HCT116 (cell line): Measurements from ENCODE around the gene RASSF9. TPM values are rescaled to one million over a fixed set of nuclear protein-coding genes. Genes with fewer than 3 reads are reported as not detected.

Experiments
- ATAC-seq: fragments of 200-7000 bp; cut with Tn5 transposase; 2 replicates; pipeline ENCODE4 v1.9.1; 2020; ENCODE audit warnings: mild to moderate bottlenecking, moderate library complexity
- BruUV-seq: library from RNA; stranded (reverse); fragments of 400-500 nt; replicated peaks from 2 replicates; lab custom pipeline; 2021; lab: Mats Ljungman, UMichigan
- CTCF ChIA-PET: fragments of 300-600 bp; sonication (Branson Sonifier 250); formaldehyde crosslinking; loops from one replicate; lab custom pipeline; 2021; ENCODE audit warnings: antibody characterized with exemption; lab: Charles Lee
- POLR2A ChIA-PET: fragments of 300-600, 350-600 bp; sonication (Branson Sonifier 250); formaldehyde crosslinking; loops from one replicate; lab custom pipeline; 2021; ENCODE audit warnings: antibody characterized with exemption; lab: Charles Lee
- RAD21 ChIA-PET, 2 experiments: fragments of 300-600 bp; sonication (Branson Sonifier 250); formaldehyde crosslinking; loops; one replicate each; lab custom pipeline; 2023; ENCODE audit warnings: low total read pairs in 2 of 2; ENCODE audit not compliant: uncharacterized antibody in 2 of 2, unreplicated experiment in 2 of 2, low non-redundant PET in 1 of 2; lab: Charles Lee
- DNase-seq: peaks from one replicate; pipeline ENCODE4 v3.0.0-alpha.2; 2010; ENCODE audit warnings: low read depth, low spot score
- H2AFZ ChIP-seq: fragments of 200-600 bp; shearing (Covaris generic), sonication (generic); 2 replicates; pipeline ENCODE4 v1.6.1; 2017; ENCODE audit warnings: low read depth, mixed run types, mixed read lengths, antibody characterized with exemption, low read length; ENCODE audit not compliant: poor library complexity, severe bottlenecking
- H3K27ac ChIP-seq: 2 replicates; pipeline ENCODE4 v1.5.1; 2012; ENCODE audit warnings: low read depth, low read length
- H3K27me3 ChIP-seq: fragments of 200-600 bp; sonication (generic); 2 replicates; pipeline ENCODE4 v1.6.1; 2016; ENCODE audit warnings: mixed run types, low read length, mixed read lengths; ENCODE audit not compliant: insufficient read depth
- H3K36me3 ChIP-seq, 2 experiments: fragments of 200-500 bp in 1 of 2; fragments of 200-600 bp in 1 of 2; sonication (Bioruptor generic) in 1 of 2; sonication (generic) in 1 of 2; 2 replicates each; pipeline versions ENCODE4 v1.5.1 to v1.6.1; 2014 to 2016; ENCODE audit warnings: low read length in 2 of 2, inconsistent platforms in 1 of 2, mixed read lengths in 1 of 2, mixed run types in 1 of 2; ENCODE audit not compliant: insufficient read depth in 2 of 2, control insufficient read depth in 1 of 2
- H3K4me1 ChIP-seq, 2 experiments: fragments of 200-600 bp in 1 of 2; sonication (generic) in 1 of 2; 2 replicates each; pipeline versions ENCODE4 v1.5.1 to v1.6.1; 2012 to 2017; ENCODE audit warnings: low read length in 2 of 2, inconsistent platforms in 1 of 2, mild to moderate bottlenecking in 1 of 2, mixed read lengths in 1 of 2, mixed run types in 1 of 2, moderate library complexity in 1 of 2; ENCODE audit not compliant: insufficient read depth in 2 of 2, control insufficient read depth in 1 of 2
- H3K4me2 ChIP-seq: fragments of 200-600 bp; sonication (generic); 2 replicates; pipeline ENCODE4 v1.6.1; 2017; ENCODE audit warnings: mixed run types, low read length, mixed read lengths
- H3K4me3 ChIP-seq, 2 experiments: fragments of 200-600 bp in 1 of 2; sonication (generic) in 1 of 2; replicated peaks in 1 of 2; 2 replicates each; pipeline ENCODE4 v1.5.1; 2011 to 2016; ENCODE audit warnings: low read length in 2 of 2, control low read depth in 1 of 2, low read depth in 1 of 2, mild to moderate bottlenecking in 1 of 2, mixed read lengths in 1 of 2, mixed run types in 1 of 2
- H3K79me2 ChIP-seq: fragments of 200-600 bp; sonication (generic); 2 replicates; pipeline ENCODE4 v1.6.1; 2017; ENCODE audit warnings: mild to moderate bottlenecking, mixed run types, low read length, moderate library complexity, mixed read lengths; ENCODE audit not compliant: insufficient read depth
- H3K9ac ChIP-seq: fragments of 200-600 bp; sonication (generic); 2 replicates; pipeline ENCODE4 v1.6.1; 2016; ENCODE audit warnings: low read length, mixed read lengths
- H3K9me2 ChIP-seq: fragments of 200-600 bp; sonication (generic), shearing (Covaris generic); 2 replicates; pipeline ENCODE4 v1.6.1; 2017; ENCODE audit warnings: mixed run types, mild to moderate bottlenecking, moderate library complexity; ENCODE audit not compliant: insufficient read depth
- H3K9me3 ChIP-seq, 2 experiments: fragments of 200-500 bp in 1 of 2; fragments of 200-600 bp in 1 of 2; sonication (Bioruptor generic) in 1 of 2; sonication (generic) in 1 of 2; 2 replicates each; pipeline ENCODE4 v1.6.1; 2014 to 2017; ENCODE audit warnings: low read length in 2 of 2, mixed read lengths in 2 of 2, inconsistent platforms in 1 of 2, low read depth in 1 of 2, mild to moderate bottlenecking in 1 of 2, mixed run types in 1 of 2, moderate library complexity in 1 of 2; ENCODE audit not compliant: control insufficient read depth in 1 of 2, insufficient read depth in 1 of 2
- H4K20me1 ChIP-seq: fragments of 200-600 bp; sonication (generic), shearing (Covaris generic); 2 replicates; pipeline ENCODE4 v1.6.1; 2017; ENCODE audit warnings: mixed run types, mild to moderate bottlenecking, moderate library complexity; ENCODE audit not compliant: insufficient read depth
- CBX3 ChIP-seq: IDR thresholded peaks from 2 replicates; pipeline ENCODE4 v1.6.1; 2012; ENCODE audit warnings: low read depth
- CEBPB ChIP-seq: IDR thresholded peaks from 2 replicates; pipeline ENCODE4 v1.6.1; 2012; ENCODE audit warnings: low read depth
- EGR1 ChIP-seq: IDR thresholded peaks from 2 replicates; pipeline ENCODE4 v1.6.1; 2012; ENCODE audit warnings: low read depth
- ELF1 ChIP-seq: IDR thresholded peaks from 2 replicates; pipeline ENCODE4 v1.6.1; 2012; ENCODE audit warnings: low read depth, borderline replicate concordance
- EZH2 ChIP-seq: fragments of 200-600 bp; sonication (generic); IDR thresholded peaks from 2 replicates; pipeline ENCODE4 v1.6.1; 2017; ENCODE audit warnings: antibody characterized with exemption, mixed run types
- FOSL1 ChIP-seq: IDR thresholded peaks from 2 replicates; pipeline ENCODE4 v1.6.1; 2012; ENCODE audit warnings: low read depth
- MAX ChIP-seq: IDR thresholded peaks from 2 replicates; pipeline ENCODE4 v1.6.1; 2012
- POLR2AphosphoS5 ChIP-seq: IDR thresholded peaks from 2 replicates; pipeline ENCODE4 v1.6.1; 2011; ENCODE audit warnings: mild to moderate bottlenecking, low read depth, low read length, moderate library complexity
- RAD21 ChIP-seq: IDR thresholded peaks from 2 replicates; pipeline ENCODE4 v1.6.1; 2012; ENCODE audit warnings: low read depth, mild to moderate bottlenecking
- SIN3A ChIP-seq: IDR thresholded peaks from 2 replicates; pipeline ENCODE4 v1.6.1; 2012; ENCODE audit warnings: low read depth
- SP1 ChIP-seq: IDR thresholded peaks from 2 replicates; pipeline ENCODE4 v1.6.1; 2012; ENCODE audit warnings: low read depth
- SRF ChIP-seq: IDR thresholded peaks from 2 replicates; pipeline ENCODE4 v1.6.1; 2012; ENCODE audit warnings: low read depth
- TCF7L2 ChIP-seq: IDR thresholded peaks from 2 replicates; pipeline ENCODE4 v1.7.0; 2011; ENCODE audit warnings: borderline replicate concordance, inconsistent platforms; ENCODE audit not compliant: insufficient read depth, insufficient read length; ENCODE audit errors: extremely low read depth
- YY1 ChIP-seq: IDR thresholded peaks from 2 replicates; pipeline ENCODE4 v1.6.1; 2011; ENCODE audit warnings: low read length, low read depth, moderate library complexity, mild to moderate bottlenecking; ENCODE audit not compliant: insufficient replicate concordance; ENCODE audit errors: extremely low read depth
- ZBTB33 ChIP-seq: IDR thresholded peaks from 2 replicates; pipeline ENCODE4 v1.6.1; 2011; ENCODE audit warnings: mild to moderate bottlenecking, low read length, moderate library complexity; ENCODE audit not compliant: insufficient replicate concordance; ENCODE audit errors: extremely low read depth
- intact Hi-C: fragments of 100-400 bp; cut with micrococcal nuclease; formaldehyde crosslinking; loops from 2 replicates; pipeline ENCODE4 v1.10.0; 2022
- total RNA-seq: library from RNA; stranded (reverse); gene quantifications from one replicate; pipeline ENCODE4 v1.2.1, GENCODE V29; 2021; ENCODE audit not compliant: unreplicated experiment

RASSF9 gene
- total RNA-seq, 1 experiment from 2014 or later = not detected

- no peak for TF ChIP-seq ELF1
- TF ChIP-seq SRF = no peak
- no peak for TF ChIP-seq EZH2
- TF ChIP-seq SP1 = no peak
- TF ChIP-seq SIN3A = no peak
- no peak for TF ChIP-seq FOSL1
- no peak for TF ChIP-seq TCF7L2
- TF ChIP-seq EGR1 = no peak
- TF ChIP-seq, all 23 proteins: peak for 0
Measured at GRCh38 chr12:85775091-85775490, 61.1 kb downstream of the RASSF9 start (continued).

GRCh38 chr12:85765453-85765869 lies 70.7 kb downstream of the RASSF9 start:
- Histone ChIP-seq H3K4me1 (no peaks in the 10 kb centered on the region), H3K36me3 (no peaks in the 10 kb centered on the region), H3K9me2 (no peaks in the 10 kb centered on the region), H4K20me1 (no peaks in the 10 kb centered on the region), H2AFZ (no peak overlapping the region), H3K79me2 (no peaks in the 10 kb centered on the region), H3K9me3 (no peaks in the 10 kb centered on the region), H3K27me3 (no peaks in the 10 kb centered on the region), H3K9ac (no peak overlapping the region), H3K27ac (no peak overlapping the region), H3K4me2 (no peak overlapping the region), H3K4me3 (no peak overlapping the region)
- RAD21 ChIA-PET = no interaction called here
- ATAC-seq (no peak), DNase-seq (no peak)
- CTCF ChIA-PET = no interaction called here
- POLR2A ChIA-PET = no interaction called here
- TF ChIP-seq POLR2AphosphoS5 = no peak
- no TSS peak for BruUV-seq
- intact Hi-C loops = no loop called here

- H3K9me2 ChIP-seq = no peaks in the 10 kb centered on the region
- no peak overlapping the region for H3K27ac ChIP-seq
- DNase-seq (no peak), ATAC-seq (no peak)
- H4K20me1 ChIP-seq = no peaks in the 10 kb centered on the region
- RAD21 ChIA-PET = no interaction called here
- no peaks in the 10 kb centered on the region for H3K27me3 ChIP-seq
- H3K9ac ChIP-seq = no peak overlapping the region
- H3K4me1 ChIP-seq = no peaks in the 10 kb centered on the region
- CTCF ChIA-PET = no interaction called here
- POLR2A ChIA-PET = interaction anchor here (0.9 kb wide), 2 partner anchors 16 to 50 kb away, joined by 3 read pairs; no protein-coding TSS in a partner anchor
- H3K9me3 ChIP-seq = no peaks in the 10 kb centered on the region
- no TSS peak for BruUV-seq
- H3K4me3 ChIP-seq = no peak overlapping the region
- H3K4me2 ChIP-seq = no peak overlapping the region
- no peaks in the 10 kb centered on the region for H3K36me3 ChIP-seq
- H3K79me2 ChIP-seq = no peaks in the 10 kb centered on the region
- intact Hi-C loops = no loop called here
- H2AFZ ChIP-seq = no peak overlapping the region
- no peak for TF ChIP-seq YY1
- no peak for TF ChIP-seq MAX
- no peak for TF ChIP-seq POLR2AphosphoS5
- TF ChIP-seq RAD21 = no peak
- no peak for TF ChIP-seq ZBTB33
- no peak for TF ChIP-seq TCF7L2
- no peak for TF ChIP-seq CBX3
- TF ChIP-seq CEBPB = no peak
Measured at GRCh38 chr12:85759623-85760022, 76.6 kb downstream of the RASSF9 start.
